Body of pancreas (tissue), 4 donors: Measurements from ENCODE around the gene ZNF530. TPM values are rescaled to one million over a fixed set of nuclear protein-coding genes. Genes with fewer than 3 reads are reported as not detected.

ENCODE experiments used
- ATAC-seq: fragments of 150-250 bp; one replicate; pipeline ENCODE4 v1.9.1; 2016
- DNase-seq, 4 donors: peaks; one replicate each; pipeline ENCODE4 v3.0.0-alpha.2; 2019
- H3K27ac ChIP-seq, 4 donors: fragments of 200-600 bp; sonication (generic); 1 replicate in 3 of 4; 2 replicates in 1 of 4; pipeline versions ENCODE4 v1.5.1 to v1.6.1; 2016 to 2019; ENCODE audit warnings: mild to moderate bottlenecking in 1 of 4, mixed read lengths in 1 of 4, moderate library complexity in 1 of 4
- H3K27me3 ChIP-seq, 2 donors: fragments of 200-600 bp; sonication (generic); one replicate each; pipeline ENCODE4 v1.6.0; 2016; ENCODE audit warnings: mild to moderate bottlenecking in 1 of 2
- H3K36me3 ChIP-seq, 2 donors: fragments of 200-600 bp; sonication (generic); replicated peaks in 1 of 2; 2 replicates each; pipeline ENCODE4 v1.5.1; 2016; ENCODE audit warnings: low read depth in 2 of 2; ENCODE audit not compliant: insufficient read depth in 1 of 2
- H3K4me1 ChIP-seq: fragments of 200-600 bp; sonication (generic); one replicate; pipeline ENCODE4 v1.6.0; 2016
- H3K4me3 ChIP-seq, 2 donors: fragments of 200-600 bp; sonication (generic); 1 replicate in 1 of 2; 2 replicates in 1 of 2; pipeline ENCODE4 v1.5.1; 2016 to 2019
- H3K9me3 ChIP-seq, 3 donors: fragments of 200-600 bp; sonication (generic); 1 replicate in 2 of 3; 2 replicates in 1 of 3; pipeline ENCODE4 v1.5.1; 2016
- POLR2A ChIP-seq, 3 donors: fragments of 450-650 bp; IDR thresholded peaks; one replicate each; pipeline ENCODE4 v1.6.1; 2016; ENCODE audit warnings: antibody characterized with exemption in 3 of 3, mild to moderate bottlenecking in 2 of 3
- WGBS, 2 donors: methylation state at CpG; one replicate each; pipeline ENCODE4 v1.1.5; 2017; 5-methylcytosine and 5-hydroxymethylcytosine counted together
- intact Hi-C: fragments of 100-400 bp; cut with DNase I; formaldehyde crosslinking; loops from one replicate; pipeline ENCODE4 v1.15.1; 2023
- total RNA-seq, 2 donors: library from RNA; depleted of rRNA; stranded (reverse); fragments of >200 nt; gene quantifications; one replicate each; pipeline ENCODE4 v1.1.0, GENCODE V29; 2016
- TF ChIP-seq, protein P1 (sequence below), 7 experiments: fragments of 450-650 bp in 4 of 7; fragments of 200-600 bp in 3 of 7; sonication (generic) in 3 of 7; IDR thresholded peaks; one replicate each; pipeline ENCODE4 v1.5.1; 2016 to 2019; ENCODE audit warnings: antibody characterized with exemption in 7 of 7

Gene ZNF530
- total RNA-seq, 2 donors from 2014 or later = 0.78 to 2.6 TPM

GRCh38 chr19:57566396-57567265 lies 33.1 kb upstream of the ZNF530 start:
- Histone ChIP-seq H3K4me1 (no peaks in the 10 kb centered on the region), H3K4me3 (no peak overlapping the region), H3K36me3 (no peaks in the 10 kb centered on the region), H3K9me3 (peaks cover 0 to 73% (median 2%) of the 10 kb centered on the region in 3 donors), H3K27me3 (no peaks in the 10 kb centered on the region), H3K27ac (no peak overlapping the region)
- no peak for TF ChIP-seq POLR2A (IDR thresholded peaks at IDR 0.05)
- TF ChIP-seq, protein P1, sequence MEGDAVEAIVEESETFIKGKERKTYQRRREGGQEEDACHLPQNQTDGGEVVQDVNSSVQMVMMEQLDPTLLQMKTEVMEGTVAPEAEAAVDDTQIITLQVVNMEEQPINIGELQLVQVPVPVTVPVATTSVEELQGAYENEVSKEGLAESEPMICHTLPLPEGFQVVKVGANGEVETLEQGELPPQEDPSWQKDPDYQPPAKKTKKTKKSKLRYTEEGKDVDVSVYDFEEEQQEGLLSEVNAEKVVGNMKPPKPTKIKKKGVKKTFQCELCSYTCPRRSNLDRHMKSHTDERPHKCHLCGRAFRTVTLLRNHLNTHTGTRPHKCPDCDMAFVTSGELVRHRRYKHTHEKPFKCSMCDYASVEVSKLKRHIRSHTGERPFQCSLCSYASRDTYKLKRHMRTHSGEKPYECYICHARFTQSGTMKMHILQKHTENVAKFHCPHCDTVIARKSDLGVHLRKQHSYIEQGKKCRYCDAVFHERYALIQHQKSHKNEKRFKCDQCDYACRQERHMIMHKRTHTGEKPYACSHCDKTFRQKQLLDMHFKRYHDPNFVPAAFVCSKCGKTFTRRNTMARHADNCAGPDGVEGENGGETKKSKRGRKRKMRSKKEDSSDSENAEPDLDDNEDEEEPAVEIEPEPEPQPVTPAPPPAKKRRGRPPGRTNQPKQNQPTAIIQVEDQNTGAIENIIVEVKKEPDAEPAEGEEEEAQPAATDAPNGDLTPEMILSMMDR (IDR thresholded peaks at IDR 0.05) = no peak
- WGBS, 2 donors = 51 to 56% methylated on average over 6 to 7 of the region's 7 CpGs
- intact Hi-C loops = no loop called here
- no peak for DNase-seq
- ATAC-seq = no peak

- no peaks in the 10 kb centered on the region for H3K27me3 ChIP-seq
- ATAC-seq (no peak), DNase-seq (no peak)
- no peaks in the 10 kb centered on the region for H3K4me1 ChIP-seq
- peaks cover 0 to 99% (median 6%) of the 10 kb centered on the region in 3 donors for H3K9me3 ChIP-seq
- peaks cover 21 to 23% of the 10 kb centered on the region in 2 donors for H3K36me3 ChIP-seq
- no peak overlapping the region for H3K4me3 ChIP-seq
- intact Hi-C loops = no loop called here
- H3K27ac ChIP-seq = no peak overlapping the region
- TF ChIP-seq POLR2A (IDR thresholded peaks at IDR 0.05) = no peak
- TF ChIP-seq, protein P1 (IDR thresholded peaks at IDR 0.05) = no peak
Observed at GRCh38 chr19:57570707-57571106, 29.0 kb upstream of the ZNF530 start.

- TF ChIP-seq POLR2A (IDR thresholded peaks at IDR 0.05) = no peak
- TF ChIP-seq, protein P1 (IDR thresholded peaks at IDR 0.05) = no peak
Observed at GRCh38 chr19:57572415-57572947, 27.2 kb upstream of the ZNF530 start.

DNA sequence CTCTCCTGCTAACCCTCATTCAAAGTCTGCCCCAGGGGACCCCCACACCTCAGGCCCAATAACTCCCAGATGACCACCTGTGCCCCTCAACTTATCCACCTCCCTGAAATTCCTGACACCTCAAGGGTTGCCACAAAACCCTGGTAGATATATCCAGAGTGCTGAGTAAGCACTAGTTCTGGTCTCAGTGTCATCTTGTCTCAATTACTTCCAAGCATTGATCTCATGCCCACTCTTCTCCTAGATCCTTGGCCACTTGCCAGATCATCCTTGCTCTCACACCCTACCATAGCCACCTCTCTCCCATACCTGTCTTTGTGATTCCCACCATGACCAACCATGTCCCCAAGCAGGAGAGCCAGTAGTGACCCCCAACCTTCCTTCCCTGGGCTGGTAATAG lies 23.0 kb upstream of the ZNF530 start:
- intact Hi-C loops = no loop called here
- Histone ChIP-seq H3K4me1 (peaks cover 9% of the 10 kb centered on the region), H3K27ac (no peak overlapping the region), H3K36me3 (peaks cover 21 to 23% of the 10 kb centered on the region in 2 donors), H3K9me3 (peaks cover 0 to 52% (median 6%) of the 10 kb centered on the region in 3 donors), H3K4me3 (no peak overlapping the region), H3K27me3 (no peaks in the 10 kb centered on the region)
- DNase-seq (no peak), ATAC-seq (no peak)
- TF ChIP-seq, protein P1 (IDR thresholded peaks at IDR 0.05) = no peak
- no peak for TF ChIP-seq POLR2A (IDR thresholded peaks at IDR 0.05)

More at GRCh38 chr19:57572415-57572947, 27.2 kb upstream of the ZNF530 start:
- Histone ChIP-seq H3K36me3 (peaks cover 21 to 23% of the 10 kb centered on the region in 2 donors), H3K9me3 (peaks cover 0 to 93% (median 6%) of the 10 kb centered on the region in 3 donors), H3K4me1 (no peaks in the 10 kb centered on the region), H3K27me3 (no peaks in the 10 kb centered on the region), H3K27ac (no peak overlapping the region), H3K4me3 (no peak overlapping the region)
- DNase-seq = no peak
- whole genome bisulfite sequencing, 2 donors = 99 to 100% methylated on average over 3 of the region's 3 CpGs
- no peak for ATAC-seq
- intact Hi-C loops = no loop called here
